Activated naive CD8-positive, alpha-beta T cell (primary cell): ENCODE measurements around the gene EMC8.

Experiments
- H3K27ac Mint-ChIP-seq: one replicate; pipeline ENCODE4 v1.8.0; 2021; ENCODE audit warnings: mixed read lengths
- H3K27me3 Mint-ChIP-seq: one replicate; pipeline ENCODE4 v1.8.0; 2021; ENCODE audit warnings: mixed read lengths
- H3K36me3 Mint-ChIP-seq: one replicate; pipeline ENCODE4 v1.8.0; 2021; ENCODE audit warnings: mixed read lengths
- H3K4me1 Mint-ChIP-seq: one replicate; pipeline ENCODE4 v1.8.0; 2021; ENCODE audit warnings: low read depth, mixed read lengths
- H3K4me3 Mint-ChIP-seq: one replicate; pipeline ENCODE4 v1.8.0; 2021; ENCODE audit warnings: mild to moderate bottlenecking, mixed read lengths
- H3K9me3 Mint-ChIP-seq: one replicate; pipeline ENCODE4 v1.8.0; 2021; ENCODE audit warnings: low read depth, mixed read lengths

Gene EMC8

GRCh38 chr16:85770741-85771140, 28.6 kb downstream of the EMC8 start:
- H3K9me3 Mint-ChIP-seq: no peaks in the 10 kb centered on the region
- H3K27ac Mint-ChIP-seq: no peak overlapping the region
- H3K4me1 Mint-ChIP-seq: no peaks in the 10 kb centered on the region
- no peaks in the 10 kb centered on the region for H3K36me3 Mint-ChIP-seq
- H3K4me3 Mint-ChIP-seq: no peak overlapping the region
- H3K27me3 Mint-ChIP-seq: no peaks in the 10 kb centered on the region

DNA sequence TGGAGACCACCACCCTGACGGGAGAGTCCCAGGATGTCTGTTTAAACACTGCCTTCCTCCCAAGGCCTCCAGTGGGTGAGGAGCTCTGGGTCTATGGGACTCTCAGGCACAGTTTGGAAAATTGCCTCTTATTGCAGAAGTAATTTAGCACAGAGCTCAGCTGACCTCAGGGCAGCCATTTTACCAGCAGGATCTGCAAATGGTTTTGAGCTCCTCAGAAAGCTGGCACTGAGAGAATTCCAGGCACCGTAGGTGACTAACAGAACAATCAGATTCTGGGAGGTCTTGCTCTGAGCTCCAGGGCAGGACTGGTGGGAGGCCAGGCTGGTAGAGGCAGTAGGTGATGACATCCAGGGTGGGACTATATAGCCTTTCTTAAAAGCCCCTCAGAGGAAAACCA, 31.1 kb downstream of the EMC8 start:
- H3K27me3 Mint-ChIP-seq: no peaks in the 10 kb centered on the region
- no peak overlapping the region for H3K4me3 Mint-ChIP-seq
- H3K27ac Mint-ChIP-seq: no peak overlapping the region
- no peaks in the 10 kb centered on the region for H3K36me3 Mint-ChIP-seq
- H3K9me3 Mint-ChIP-seq: no peaks in the 10 kb centered on the region
- no peaks in the 10 kb centered on the region for H3K4me1 Mint-ChIP-seq

- no peaks in the 10 kb centered on the region for H3K4me1 Mint-ChIP-seq
- H3K4me3 Mint-ChIP-seq: no peak overlapping the region
- no peaks in the 10 kb centered on the region for H3K9me3 Mint-ChIP-seq
- no peaks in the 10 kb centered on the region for H3K27me3 Mint-ChIP-seq
- no peak overlapping the region for H3K27ac Mint-ChIP-seq
- H3K36me3 Mint-ChIP-seq: no peaks in the 10 kb centered on the region
Observed at GRCh38 chr16:85767531-85767930, 31.8 kb downstream of the EMC8 start.

DNA sequence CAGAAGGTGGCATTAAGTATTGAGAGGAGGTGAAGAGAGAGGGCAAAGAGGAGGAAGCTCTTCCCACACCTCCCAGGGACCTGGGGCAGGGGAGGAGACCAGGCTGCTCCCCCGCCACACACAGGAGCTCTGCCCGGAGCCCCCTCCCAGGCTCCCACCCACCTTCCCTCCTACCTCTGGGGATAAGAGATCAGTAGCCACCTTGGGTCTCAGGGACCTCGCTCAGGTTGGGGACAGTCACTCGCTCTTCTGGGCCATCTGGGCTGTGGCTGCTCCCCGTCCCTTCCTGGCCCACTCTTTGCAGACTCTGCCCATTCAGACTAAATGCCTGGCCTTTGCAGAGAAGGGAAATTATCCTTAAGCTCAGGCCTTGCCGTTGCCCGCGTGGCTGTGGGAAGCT, 33.6 kb downstream of the EMC8 start:
- Mint-ChIP-seq H3K27ac (no peak overlapping the region), H3K4me1 (no peaks in the 10 kb centered on the region), H3K9me3 (no peaks in the 10 kb centered on the region), H3K4me3 (no peak overlapping the region), H3K27me3 (no peaks in the 10 kb centered on the region), H3K36me3 (no peaks in the 10 kb centered on the region)

- H3K9me3 Mint-ChIP-seq: no peaks in the 10 kb centered on the region
- H3K27me3 Mint-ChIP-seq: no peaks in the 10 kb centered on the region
- H3K36me3 Mint-ChIP-seq: no peaks in the 10 kb centered on the region
- no peaks in the 10 kb centered on the region for H3K4me1 Mint-ChIP-seq
- H3K4me3 Mint-ChIP-seq: no peak overlapping the region
- no peak overlapping the region for H3K27ac Mint-ChIP-seq
Observed at GRCh38 chr16:85765211-85765610, 34.1 kb downstream of the EMC8 start.

GRCh38 chr16:85763616-85764015, 35.7 kb downstream of the EMC8 start:
- Mint-ChIP-seq H3K4me3 (no peak overlapping the region), H3K27me3 (peaks cover 5% of the 10 kb centered on the region), H3K4me1 (peaks cover 8% of the 10 kb centered on the region), H3K9me3 (no peaks in the 10 kb centered on the region), H3K36me3 (no peaks in the 10 kb centered on the region), H3K27ac (no peak overlapping the region)

- H3K27me3 Mint-ChIP-seq: peaks cover 5% of the 10 kb centered on the region
- H3K36me3 Mint-ChIP-seq: no peaks in the 10 kb centered on the region
- no peak overlapping the region for H3K4me3 Mint-ChIP-seq
- no peaks in the 10 kb centered on the region for H3K9me3 Mint-ChIP-seq
- no peak overlapping the region for H3K27ac Mint-ChIP-seq
- peaks cover 11% of the 10 kb centered on the region for H3K4me1 Mint-ChIP-seq
Observed at GRCh38 chr16:85762970-85763369, 36.4 kb downstream of the EMC8 start.

DNA sequence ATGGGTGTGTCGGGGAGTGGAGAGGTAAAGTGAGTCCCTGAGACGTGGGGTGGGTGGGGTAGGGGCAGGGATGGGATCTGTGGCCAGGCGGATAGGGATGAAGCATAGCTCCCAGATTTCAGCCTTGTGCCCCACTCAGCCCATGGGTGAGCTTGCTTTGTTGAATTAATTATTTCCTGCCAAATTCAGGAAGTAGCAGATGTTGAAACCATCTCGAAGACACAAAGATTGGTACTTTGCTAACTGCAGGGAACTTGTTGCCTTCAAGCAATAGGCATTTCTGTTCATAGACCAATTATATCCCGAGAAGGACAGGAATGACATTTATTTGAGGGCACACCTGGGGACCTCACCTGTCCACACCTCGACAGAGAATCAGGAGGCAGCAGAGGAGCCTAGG, 37.5 kb downstream of the EMC8 start:
- no peak overlapping the region for H3K27ac Mint-ChIP-seq

GRCh38 chr16:85759631-85760419, 39.5 kb downstream of the EMC8 start:
- Mint-ChIP-seq H3K27me3 (peaks cover 5% of the 10 kb centered on the region), H3K36me3 (no peaks in the 10 kb centered on the region), H3K9me3 (no peaks in the 10 kb centered on the region), H3K27ac (no peak overlapping the region), H3K4me3 (no peak overlapping the region), H3K4me1 (peaks cover 11% of the 10 kb centered on the region)

More for the DNA sequence above, 37.5 kb downstream of the EMC8 start:
- H3K4me1 Mint-ChIP-seq: peaks cover 11% of the 10 kb centered on the region
- H3K27me3 Mint-ChIP-seq: peaks cover 5% of the 10 kb centered on the region
- H3K4me3 Mint-ChIP-seq: no peak overlapping the region
- no peaks in the 10 kb centered on the region for H3K9me3 Mint-ChIP-seq
- no peaks in the 10 kb centered on the region for H3K36me3 Mint-ChIP-seq

DNA sequence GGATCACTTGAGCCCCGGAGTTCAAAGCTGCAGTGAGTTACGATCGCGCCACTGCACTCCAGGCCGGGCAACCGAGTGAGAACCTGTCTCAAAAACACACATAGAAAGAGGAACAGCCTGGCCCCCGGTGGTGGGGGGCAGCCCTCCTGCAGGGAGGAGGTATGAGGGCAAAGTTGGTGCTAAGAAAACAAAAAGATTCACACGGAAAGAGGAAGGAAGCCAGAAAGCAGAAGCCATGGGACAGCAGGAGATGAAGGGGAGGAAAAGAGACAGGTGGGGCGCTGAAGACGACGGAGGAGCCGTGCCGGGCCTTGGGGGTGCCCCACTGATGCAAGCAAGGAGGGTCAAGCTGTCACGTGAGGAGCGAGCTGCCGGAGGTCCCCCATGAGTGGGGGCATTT, 40.2 kb downstream of the EMC8 start:
- H3K27ac Mint-ChIP-seq: no peak overlapping the region
- H3K36me3 Mint-ChIP-seq: no peaks in the 10 kb centered on the region
- H3K9me3 Mint-ChIP-seq: no peaks in the 10 kb centered on the region
- peak overlapping the region; percentile 9 for H3K4me3 Mint-ChIP-seq
- H3K27me3 Mint-ChIP-seq: peaks cover 5% of the 10 kb centered on the region
- peaks cover 11% of the 10 kb centered on the region for H3K4me1 Mint-ChIP-seq

DNA sequence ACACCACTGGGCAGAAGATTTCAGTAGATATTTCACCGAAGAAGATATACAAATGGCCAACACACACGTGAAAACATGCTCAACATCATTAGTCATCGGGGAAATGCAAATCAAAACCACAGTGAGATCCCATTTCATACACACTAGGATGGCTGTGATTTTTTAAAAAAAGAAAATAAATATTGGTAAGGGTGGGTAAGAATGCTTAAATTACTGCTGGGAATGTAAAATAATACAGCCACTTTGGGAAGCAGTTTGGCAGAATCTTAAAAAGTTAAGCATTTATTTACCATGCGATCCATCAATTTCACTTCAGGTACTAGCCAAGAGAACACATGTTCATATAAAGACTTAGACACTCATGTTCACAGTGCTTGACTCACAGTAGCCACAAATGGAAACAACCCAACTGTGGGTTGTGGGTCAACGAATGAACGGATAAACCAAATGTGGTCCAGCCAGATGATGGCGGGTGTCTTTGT, 42.0 kb downstream of the EMC8 start:
- no peaks in the 10 kb centered on the region for H3K36me3 Mint-ChIP-seq
- no peak overlapping the region for H3K27ac Mint-ChIP-seq
- H3K4me3 Mint-ChIP-seq: no peak overlapping the region
- H3K9me3 Mint-ChIP-seq: no peaks in the 10 kb centered on the region
- H3K4me1 Mint-ChIP-seq: peaks cover 11% of the 10 kb centered on the region
- H3K27me3 Mint-ChIP-seq: peaks cover 5% of the 10 kb centered on the region

- peaks cover 5% of the 10 kb centered on the region for H3K27me3 Mint-ChIP-seq
- no peak overlapping the region for H3K4me3 Mint-ChIP-seq
- no peaks in the 10 kb centered on the region for H3K36me3 Mint-ChIP-seq
- H3K9me3 Mint-ChIP-seq: no peaks in the 10 kb centered on the region
- no peak overlapping the region for H3K27ac Mint-ChIP-seq
- peaks cover 13% of the 10 kb centered on the region for H3K4me1 Mint-ChIP-seq
Observed at GRCh38 chr16:85755929-85756768, 43.2 kb downstream of the EMC8 start.

GRCh38 chr16:85754413-85754812, 44.9 kb downstream of the EMC8 start:
- Mint-ChIP-seq H3K4me3 (no peak overlapping the region), H3K9me3 (no peaks in the 10 kb centered on the region), H3K27me3 (peaks cover 5% of the 10 kb centered on the region), H3K27ac (no peak overlapping the region), H3K4me1 (peaks cover 15% of the 10 kb centered on the region), H3K36me3 (no peaks in the 10 kb centered on the region)

GRCh38 chr16:85753976-85754375, 45.4 kb downstream of the EMC8 start:
- H3K36me3 Mint-ChIP-seq: no peaks in the 10 kb centered on the region
- H3K9me3 Mint-ChIP-seq: no peaks in the 10 kb centered on the region
- H3K4me3 Mint-ChIP-seq: no peak overlapping the region
- peaks cover 12% of the 10 kb centered on the region for H3K4me1 Mint-ChIP-seq
- peaks cover 2% of the 10 kb centered on the region for H3K27me3 Mint-ChIP-seq
- H3K27ac Mint-ChIP-seq: no peak overlapping the region

GRCh38 chr16:85753559-85753958, 45.8 kb downstream of the EMC8 start:
- H3K4me1 Mint-ChIP-seq: peaks cover 9% of the 10 kb centered on the region
- no peak overlapping the region for H3K27ac Mint-ChIP-seq
- H3K36me3 Mint-ChIP-seq: no peaks in the 10 kb centered on the region
- no peak overlapping the region for H3K4me3 Mint-ChIP-seq
- no peaks in the 10 kb centered on the region for H3K27me3 Mint-ChIP-seq
- H3K9me3 Mint-ChIP-seq: no peaks in the 10 kb centered on the region
